ENCODE measurements around the gene DZANK1.
A peak's percentile ranks its signal among the peaks of the same experiment; 100 is the strongest.

Gene DZANK1

GRCh38 chr20:18496740-18497592, 30.1 kb upstream of the DZANK1 start, which contains the start of gene RBBP9 (continued):
- TF ChIP-seq ZNF23 (tag by site-specific recombination; IDR thresholded peaks at IDR 0.05; ENCODE audit: borderline replicate concordance) = no peak
- TF ChIP-seq HOXA7 (CRISPR knock-in tag; IDR thresholded peaks at IDR 0.05; ENCODE audit: borderline replicate concordance) = no peak
- no peak for TF ChIP-seq ZNF426 (tag by site-specific recombination; IDR thresholded peaks at IDR 0.05)
- TF ChIP-seq ZBTB1 (tag by site-specific recombination; IDR thresholded peaks at IDR 0.05) = no peak
- TF ChIP-seq SETDB1 (IDR thresholded peaks at IDR 0.05; ENCODE audit: insufficient read length, low read length) = no peak
- TF ChIP-seq SP7 (tag by site-specific recombination; IDR thresholded peaks at IDR 0.05) = peak; percentile 82
- no peak for TF ChIP-seq ZNF202 (tag by site-specific recombination; IDR thresholded peaks at IDR 0.05; ENCODE audit: borderline replicate concordance)
- TF ChIP-seq ZFHX2 (tag by site-specific recombination; conservative IDR thresholded peaks at IDR 0.05) = peak; percentile 94
- TF ChIP-seq ZIC2 (tag by site-specific recombination; IDR thresholded peaks at IDR 0.05) = peak; percentile 87
- peak; percentile 97 for TF ChIP-seq YY1 (tag by site-specific recombination; IDR thresholded peaks at IDR 0.05)
- peak; percentile 48; the same call in 1 of the 2 replicates for TF ChIP-seq OVOL3 (tag by site-specific recombination; IDR thresholded peaks at IDR 0.05)
- no peak; the same call in 1 of the 2 replicates for TF ChIP-seq TCF7L2 (IDR thresholded peaks at IDR 0.05; ENCODE audit: borderline replicate concordance, low read depth, low read length)
- no peak for TF ChIP-seq ZNF488 (tag by site-specific recombination; IDR thresholded peaks at IDR 0.05)
- no peak for TF ChIP-seq ZNF266 (tag by site-specific recombination; IDR thresholded peaks at IDR 0.05; ENCODE audit: low read depth)
- TF ChIP-seq ZNF621 (tag by site-specific recombination; IDR thresholded peaks at IDR 0.05) = no peak
- TF ChIP-seq ZNF600 (tag by site-specific recombination; IDR thresholded peaks at IDR 0.05) = peak; percentile 74
- TF ChIP-seq ZNF548 (tag by site-specific recombination; IDR thresholded peaks at IDR 0.05) = no peak
- no peak for TF ChIP-seq ZNF777 (tag by site-specific recombination; IDR thresholded peaks at IDR 0.05; ENCODE audit: borderline replicate concordance)
- TF ChIP-seq SALL2 (tag by site-specific recombination; IDR thresholded peaks at IDR 0.05; ENCODE audit: borderline replicate concordance) = no peak
- TF ChIP-seq KLF10 (tag by site-specific recombination; IDR thresholded peaks at IDR 0.05) = no peak
- TF ChIP-seq PRDM6 (tag by site-specific recombination; IDR thresholded peaks at IDR 0.05) = no peak
- peak; percentile 74; the same call in 1 of the 2 replicates for TF ChIP-seq ZSCAN30 (tag by site-specific recombination; IDR thresholded peaks at IDR 0.05)
- TF ChIP-seq ZNF132 (tag by site-specific recombination; IDR thresholded peaks at IDR 0.05; ENCODE audit: borderline replicate concordance) = no peak
- TF ChIP-seq ZNF175 (tag by site-specific recombination; IDR thresholded peaks at IDR 0.05) = no peak
- no peak for TF ChIP-seq FEZF1 (tag by site-specific recombination; IDR thresholded peaks at IDR 0.05)
- no peak for TF ChIP-seq SCRT1 (tag by site-specific recombination; IDR thresholded peaks at IDR 0.05; ENCODE audit: borderline replicate concordance)
- no peak for TF ChIP-seq ZNF19 (tag by site-specific recombination; IDR thresholded peaks at IDR 0.05; ENCODE audit: low read depth)
- TF ChIP-seq ZSCAN4 (tag by site-specific recombination; IDR thresholded peaks at IDR 0.05) = no peak
- no peak for TF ChIP-seq ZNF513 (tag by site-specific recombination; IDR thresholded peaks at IDR 0.05)
- no peak for TF ChIP-seq ZNF48 (tag by site-specific recombination; IDR thresholded peaks at IDR 0.05)
- no peak for TF ChIP-seq ZNF658 (tag by site-specific recombination; IDR thresholded peaks at IDR 0.05)
- TF ChIP-seq YY2 (tag by site-specific recombination; IDR thresholded peaks at IDR 0.05) = peak; percentile 88
- peak; percentile 39; the same call in 1 of the 2 replicates for TF ChIP-seq ZNF398 (tag by site-specific recombination; IDR thresholded peaks at IDR 0.05)
- TF ChIP-seq ZNF391 (tag by site-specific recombination; IDR thresholded peaks at IDR 0.05; ENCODE audit: borderline replicate concordance, low read depth) = 0 out of 2 replicates have a peak, but pooled peaks have one; percentile 35

All from HEK293 (cell line).